OCI-LY7 (cell line): ENCODE data around the gene BRSK2.

Experiments used
- CTCF ChIP-seq: fragments of 200-600 bp; sonication (generic); conservative IDR thresholded peaks from 2 replicates; pipeline ENCODE4 v1.5.1; 2014; ENCODE audit warnings: mild to moderate bottlenecking, antibody characterized with exemption, low read length, moderate library complexity, mixed read lengths
- EZH2phosphoT487 ChIP-seq: fragments of 200-600 bp; sonication (generic); IDR thresholded peaks from 2 replicates; pipeline ENCODE4 v1.6.1; 2018; ENCODE audit warnings: low read depth, borderline replicate concordance, mild to moderate bottlenecking, mixed run types, antibody characterized with exemption, low read length, moderate library complexity, mixed read lengths

GRCh38 chr11:1468473-1469066 is 78.8 kb downstream of the BRSK2 start:
- no peak for TF ChIP-seq CTCF
- no peak for TF ChIP-seq EZH2phosphoT487
